Measurements from ENCODE around the gene ATXN1. TPM values are rescaled to one million over a fixed set of nuclear protein-coding genes. Genes with fewer than 3 reads are reported as not detected.

The ATXN1 gene
- total RNA-seq, 1 experiment from 2014 or later = 27.0 TPM

GRCh38 chr6:16649241-16649640 is 112.0 kb downstream of the ATXN1 start:
- H2AFZ ChIP-seq (ENCODE audit: low read length) = no peak overlapping the region
- no peaks in the 10 kb centered on the region for H3K79me2 ChIP-seq (ENCODE audit: low read length)
- H3K4me3 ChIP-seq (ENCODE audit: low read length) = no peak overlapping the region
- no peak overlapping the region for H3K27ac ChIP-seq (ENCODE audit: low read length)
- no peak overlapping the region for H3K4me2 ChIP-seq (ENCODE audit: low read length)
- DNase-seq = no peak
- no peak for ATAC-seq
- no peaks in the 10 kb centered on the region for H3K9me3 ChIP-seq (ENCODE audit: low read length)
- TF ChIP-seq CTCF (conservative IDR thresholded peaks at IDR 0.05; ENCODE audit: low read depth, low read length) (no peak), EZH2 (IDR thresholded peaks at IDR 0.05; ENCODE audit: low read length, unreplicated experiment) (no peak), EZH2phosphoT487 (IDR thresholded peaks at IDR 0.05; ENCODE audit: borderline replicate concordance, low read length) (no peak)
- no TSS peak for BruUV-seq (replicated peaks)
- no peak overlapping the region for H3K9ac ChIP-seq (ENCODE audit: low read length)
- H3K4me1 ChIP-seq (ENCODE audit: insufficient read depth, low read length) = peaks cover 6% of the 10 kb centered on the region; the same call in 1 of the 2 replicates
- H3K9me2 ChIP-seq (replicated peaks; ENCODE audit: low read length) = no peaks in the 10 kb centered on the region
- no peaks in the 10 kb centered on the region for H4K20me1 ChIP-seq (ENCODE audit: low read length)
- ChIA-PET POLR2A (ENCODE audit: unreplicated experiment) (interaction anchor here (0.6 kb wide), 1 partner anchor 9 kb away, joined by 3 read pairs; no protein-coding TSS in a partner anchor), CTCF (no interaction called here)
- H3K36me3 ChIP-seq (ENCODE audit: low read depth, low read length) = no peaks in the 10 kb centered on the region
- no peaks in the 10 kb centered on the region for H3F3A ChIP-seq (ENCODE audit: low read length, unreplicated experiment)
- intact Hi-C loops (cut with micrococcal nuclease) = no loop called here
- no peaks in the 10 kb centered on the region for H3K27me3 ChIP-seq (ENCODE audit: low read length)

- Histone ChIP-seq H3F3A (ENCODE audit: low read length, unreplicated experiment) (no peaks in the 10 kb centered on the region), H3K4me2 (ENCODE audit: low read length) (no peak overlapping the region), H3K27me3 (ENCODE audit: low read length) (no peaks in the 10 kb centered on the region), H3K9me2 (replicated peaks; ENCODE audit: low read length) (no peaks in the 10 kb centered on the region), H3K4me1 (ENCODE audit: insufficient read depth, low read length) (peaks cover 6% of the 10 kb centered on the region; the same call in 1 of the 2 replicates), H3K9ac (ENCODE audit: low read length) (no peak overlapping the region), H3K36me3 (ENCODE audit: low read depth, low read length) (no peaks in the 10 kb centered on the region), H4K20me1 (ENCODE audit: low read length) (no peaks in the 10 kb centered on the region), H3K79me2 (ENCODE audit: low read length) (no peaks in the 10 kb centered on the region), H3K4me3 (ENCODE audit: low read length) (no peak overlapping the region), H3K27ac (ENCODE audit: low read length) (no peak overlapping the region), H3K9me3 (ENCODE audit: low read length) (no peaks in the 10 kb centered on the region), H2AFZ (ENCODE audit: low read length) (no peak overlapping the region)
- DNase-seq (no peak), ATAC-seq (no peak)
- TF ChIP-seq EZH2 (IDR thresholded peaks at IDR 0.05; ENCODE audit: low read length, unreplicated experiment) (no peak), CTCF (conservative IDR thresholded peaks at IDR 0.05; ENCODE audit: low read depth, low read length) (no peak), EZH2phosphoT487 (IDR thresholded peaks at IDR 0.05; ENCODE audit: borderline replicate concordance, low read length) (no peak)
- ChIA-PET CTCF (no interaction called here), POLR2A (ENCODE audit: unreplicated experiment) (no interaction called here)
- intact Hi-C loops (cut with micrococcal nuclease) = no loop called here
- no TSS peak for BruUV-seq (replicated peaks)
Measured at GRCh38 chr6:16648003-16648402, 113.3 kb downstream of the ATXN1 start.

- Histone ChIP-seq H3K4me2 (ENCODE audit: low read length) (no peak overlapping the region), H2AFZ (ENCODE audit: low read length) (no peak overlapping the region), H4K20me1 (ENCODE audit: low read length) (no peaks in the 10 kb centered on the region), H3K36me3 (ENCODE audit: low read depth, low read length) (no peaks in the 10 kb centered on the region), H3K9ac (ENCODE audit: low read length) (no peak overlapping the region), H3K4me3 (ENCODE audit: low read length) (no peak overlapping the region), H3K9me3 (ENCODE audit: low read length) (no peaks in the 10 kb centered on the region), H3F3A (ENCODE audit: low read length, unreplicated experiment) (no peaks in the 10 kb centered on the region), H3K27me3 (ENCODE audit: low read length) (no peaks in the 10 kb centered on the region), H3K79me2 (ENCODE audit: low read length) (no peaks in the 10 kb centered on the region), H3K9me2 (replicated peaks; ENCODE audit: low read length) (no peaks in the 10 kb centered on the region), H3K4me1 (ENCODE audit: insufficient read depth, low read length) (peaks cover 6% of the 10 kb centered on the region; the same call in 1 of the 2 replicates), H3K27ac (ENCODE audit: low read length) (no peak overlapping the region)
- TF ChIP-seq EZH2phosphoT487 (IDR thresholded peaks at IDR 0.05; ENCODE audit: borderline replicate concordance, low read length) = no peak
- TF ChIP-seq CTCF (conservative IDR thresholded peaks at IDR 0.05; ENCODE audit: low read depth, low read length) = no peak
- TF ChIP-seq EZH2 (IDR thresholded peaks at IDR 0.05; ENCODE audit: low read length, unreplicated experiment) = no peak
- no TSS peak for BruUV-seq (replicated peaks)
- CTCF ChIA-PET = no interaction called here
- POLR2A ChIA-PET (ENCODE audit: unreplicated experiment) = no interaction called here
- no peak for ATAC-seq
- intact Hi-C loops (cut with micrococcal nuclease) = no loop called here
- DNase-seq = no peak
Measured at GRCh38 chr6:16647422-16647821, 113.8 kb downstream of the ATXN1 start.

All from PC-3 (cell line).